ENCODE measurements around the gene COL19A1. TPM values are rescaled to one million over a fixed set of nuclear protein-coding genes. Genes with fewer than 3 reads are reported as not detected.

The COL19A1 gene
- total and polyA plus RNA-seq, 2 experiments from 2014 or later = not detected

- no peak overlapping the region; the same call in 1 of the 2 replicates for H2AFZ ChIP-seq
- H3K4me1 ChIP-seq (ENCODE audit: insufficient read depth) = no peaks in the 10 kb centered on the region
- Mint-ChIP-seq H3K36me3 (ENCODE audit: low read depth) (no peaks in the 10 kb centered on the region), H3K4me1 (no peaks in the 10 kb centered on the region), H3K4me3 (no peak overlapping the region), H3K27ac (no peak overlapping the region), H3K27me3 (ENCODE audit: insufficient read depth, low read depth, poor library complexity) (no peaks in the 10 kb centered on the region), H3K9me3 (no peaks in the 10 kb centered on the region)
- H3K9me2 ChIP-seq (ENCODE audit: insufficient read depth) = no peaks in the 10 kb centered on the region
- no peaks in the 10 kb centered on the region for H4K20me1 ChIP-seq (replicated peaks; ENCODE audit: insufficient read depth)
- H3K27me3 ChIP-seq (ENCODE audit: insufficient read depth) = no peaks in the 10 kb centered on the region
- H3K36me3 ChIP-seq (ENCODE audit: insufficient read depth) = no peaks in the 10 kb centered on the region
- H3F3A ChIP-seq (replicated peaks; ENCODE audit: low read depth) = no peaks in the 10 kb centered on the region
- H3K79me2 ChIP-seq (replicated peaks; ENCODE audit: insufficient read depth) = no peaks in the 10 kb centered on the region
- H3K4me3 ChIP-seq = no peak overlapping the region
- H3K4me2 ChIP-seq = no peak overlapping the region
- no peak for TF ChIP-seq EZH2phosphoT487 (IDR thresholded peaks at IDR 0.05; ENCODE audit: unreplicated experiment)
- no peak for TF ChIP-seq EZH2 (IDR thresholded peaks at IDR 0.05; ENCODE audit: low read depth, unreplicated experiment)
- no peak for TF ChIP-seq ZNF114 (CRISPR knock-in tag; IDR thresholded peaks at IDR 0.05)
- TF ChIP-seq NANOG (IDR thresholded peaks at IDR 0.05; ENCODE audit: borderline replicate concordance) = no peak
- no peak for TF ChIP-seq REST (IDR thresholded peaks at IDR 0.05; ENCODE audit: unreplicated experiment)
- no peak for TF ChIP-seq CTCF (conservative IDR thresholded peaks at IDR 0.05; ENCODE audit: low read depth in 2 of 2)
- no peak for TF ChIP-seq ZNF462 (CRISPR knock-in tag; IDR thresholded peaks at IDR 0.05)
- no peak for TF ChIP-seq POLR2AphosphoS5 (IDR thresholded peaks at IDR 0.05; ENCODE audit: low read depth)
- TF ChIP-seq STAT1 (IDR thresholded peaks at IDR 0.05; ENCODE audit: unreplicated experiment) = no peak
- no peak for TF ChIP-seq CREB1 (CRISPR knock-in tag; IDR thresholded peaks at IDR 0.05; ENCODE audit: low read depth)
- TF ChIP-seq ZNF331 (CRISPR knock-in tag; IDR thresholded peaks at IDR 0.05; ENCODE audit: low read depth) = no peak
- DNase-seq (ENCODE audit: low spot score) (no peak), ATAC-seq (no peak)
- no peak overlapping the region for H3K27ac ChIP-seq (ENCODE audit: low read depth)
These were observed 286.4 kb downstream of the COL19A1 start for GRCh38 chr6:70152786-70153185.

All from GM23338 (cell line).